ENCODE data around the gene ABCA7. TPM values are rescaled to one million over a fixed set of nuclear protein-coding genes. Genes with fewer than 3 reads are reported as not detected.

ABCA7 gene
- total and polyA plus RNA-seq, 2 of the 13 experiments (the other 11 are each of a cell fraction or from before 2014, with no cell fraction given), result 4.4 to 32.4 TPM

- TF ChIP-seq ZBTB21 (CRISPR knock-in tag; IDR thresholded peaks at IDR 0.05) (no peak), REL (CRISPR knock-in tag; conservative IDR thresholded peaks at IDR 0.05) (no peak), ZNF333 (CRISPR knock-in tag; IDR thresholded peaks at IDR 0.05; ENCODE audit: borderline replicate concordance) (no peak), ZSCAN31 (CRISPR knock-in tag; IDR thresholded peaks at IDR 0.05; ENCODE audit: low read depth) (no peak), CBX1 (IDR thresholded peaks at IDR 0.05; ENCODE audit: low read depth) (no peak), ZNF660 (CRISPR knock-in tag; IDR thresholded peaks at IDR 0.05; ENCODE audit: borderline replicate concordance, low read depth) (no peak), ZNF337 (CRISPR knock-in tag; IDR thresholded peaks at IDR 0.05; ENCODE audit: borderline replicate concordance, low read depth) (0 out of 2 replicates have a peak, but pooled peaks have one; percentile 30), TRAFD1 (CRISPR knock-in tag; IDR thresholded peaks at IDR 0.05; ENCODE audit: borderline replicate concordance) (no peak), ZNF160 (CRISPR knock-in tag; IDR thresholded peaks at IDR 0.05) (0 out of 2 replicates have a peak, but pooled peaks have one; percentile 31), ZNF558 (CRISPR knock-in tag; IDR thresholded peaks at IDR 0.05; ENCODE audit: borderline replicate concordance) (no peak), SNAPC5 (CRISPR knock-in tag; IDR thresholded peaks at IDR 0.05; ENCODE audit: borderline replicate concordance) (no peak), HOXA3 (CRISPR knock-in tag; IDR thresholded peaks at IDR 0.05) (peak; percentile 91), MIER3 (CRISPR knock-in tag; IDR thresholded peaks at IDR 0.05; ENCODE audit: borderline replicate concordance) (peak; percentile 21; the same call in 1 of the 2 replicates), CBX2 (IDR thresholded peaks at IDR 0.05; ENCODE audit: low read depth, low read length) (no peak), CBX2 (CRISPR knock-in tag; IDR thresholded peaks at IDR 0.05; ENCODE audit: low read depth) (no peak), ARID3A (IDR thresholded peaks at IDR 0.05; ENCODE audit: low read depth, low read length) (no peak)
- TF ChIP-seq, protein P1, sequence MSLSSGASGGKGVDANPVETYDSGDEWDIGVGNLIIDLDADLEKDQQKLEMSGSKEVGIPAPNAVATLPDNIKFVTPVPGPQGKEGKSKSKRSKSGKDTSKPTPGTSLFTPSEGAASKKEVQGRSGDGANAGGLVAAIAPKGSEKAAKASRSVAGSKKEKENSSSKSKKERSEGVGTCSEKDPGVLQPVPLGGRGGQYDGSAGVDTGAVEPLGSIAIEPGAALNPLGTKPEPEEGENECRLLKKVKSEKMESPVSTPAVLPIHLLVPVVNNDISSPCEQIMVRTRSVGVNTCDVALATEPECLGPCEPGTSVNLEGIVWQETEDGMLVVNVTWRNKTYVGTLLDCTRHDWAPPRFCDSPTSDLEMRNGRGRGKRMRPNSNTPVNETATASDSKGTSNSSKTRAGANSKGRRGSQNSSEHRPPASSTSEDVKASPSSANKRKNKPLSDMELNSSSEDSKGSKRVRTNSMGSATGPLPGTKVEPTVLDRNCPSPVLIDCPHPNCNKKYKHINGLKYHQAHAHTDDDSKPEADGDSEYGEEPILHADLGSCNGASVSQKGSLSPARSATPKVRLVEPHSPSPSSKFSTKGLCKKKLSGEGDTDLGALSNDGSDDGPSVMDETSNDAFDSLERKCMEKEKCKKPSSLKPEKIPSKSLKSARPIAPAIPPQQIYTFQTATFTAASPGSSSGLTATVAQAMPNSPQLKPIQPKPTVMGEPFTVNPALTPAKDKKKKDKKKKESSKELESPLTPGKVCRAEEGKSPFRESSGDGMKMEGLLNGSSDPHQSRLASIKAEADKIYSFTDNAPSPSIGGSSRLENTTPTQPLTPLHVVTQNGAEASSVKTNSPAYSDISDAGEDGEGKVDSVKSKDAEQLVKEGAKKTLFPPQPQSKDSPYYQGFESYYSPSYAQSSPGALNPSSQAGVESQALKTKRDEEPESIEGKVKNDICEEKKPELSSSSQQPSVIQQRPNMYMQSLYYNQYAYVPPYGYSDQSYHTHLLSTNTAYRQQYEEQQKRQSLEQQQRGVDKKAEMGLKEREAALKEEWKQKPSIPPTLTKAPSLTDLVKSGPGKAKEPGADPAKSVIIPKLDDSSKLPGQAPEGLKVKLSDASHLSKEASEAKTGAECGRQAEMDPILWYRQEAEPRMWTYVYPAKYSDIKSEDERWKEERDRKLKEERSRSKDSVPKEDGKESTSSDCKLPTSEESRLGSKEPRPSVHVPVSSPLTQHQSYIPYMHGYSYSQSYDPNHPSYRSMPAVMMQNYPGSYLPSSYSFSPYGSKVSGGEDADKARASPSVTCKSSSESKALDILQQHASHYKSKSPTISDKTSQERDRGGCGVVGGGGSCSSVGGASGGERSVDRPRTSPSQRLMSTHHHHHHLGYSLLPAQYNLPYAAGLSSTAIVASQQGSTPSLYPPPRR (CRISPR knock-in tag; IDR thresholded peaks at IDR 0.05; ENCODE audit: borderline replicate concordance), result peak; percentile 65; the same call in 1 of the 2 replicates
- TF ChIP-seq, protein P2, sequence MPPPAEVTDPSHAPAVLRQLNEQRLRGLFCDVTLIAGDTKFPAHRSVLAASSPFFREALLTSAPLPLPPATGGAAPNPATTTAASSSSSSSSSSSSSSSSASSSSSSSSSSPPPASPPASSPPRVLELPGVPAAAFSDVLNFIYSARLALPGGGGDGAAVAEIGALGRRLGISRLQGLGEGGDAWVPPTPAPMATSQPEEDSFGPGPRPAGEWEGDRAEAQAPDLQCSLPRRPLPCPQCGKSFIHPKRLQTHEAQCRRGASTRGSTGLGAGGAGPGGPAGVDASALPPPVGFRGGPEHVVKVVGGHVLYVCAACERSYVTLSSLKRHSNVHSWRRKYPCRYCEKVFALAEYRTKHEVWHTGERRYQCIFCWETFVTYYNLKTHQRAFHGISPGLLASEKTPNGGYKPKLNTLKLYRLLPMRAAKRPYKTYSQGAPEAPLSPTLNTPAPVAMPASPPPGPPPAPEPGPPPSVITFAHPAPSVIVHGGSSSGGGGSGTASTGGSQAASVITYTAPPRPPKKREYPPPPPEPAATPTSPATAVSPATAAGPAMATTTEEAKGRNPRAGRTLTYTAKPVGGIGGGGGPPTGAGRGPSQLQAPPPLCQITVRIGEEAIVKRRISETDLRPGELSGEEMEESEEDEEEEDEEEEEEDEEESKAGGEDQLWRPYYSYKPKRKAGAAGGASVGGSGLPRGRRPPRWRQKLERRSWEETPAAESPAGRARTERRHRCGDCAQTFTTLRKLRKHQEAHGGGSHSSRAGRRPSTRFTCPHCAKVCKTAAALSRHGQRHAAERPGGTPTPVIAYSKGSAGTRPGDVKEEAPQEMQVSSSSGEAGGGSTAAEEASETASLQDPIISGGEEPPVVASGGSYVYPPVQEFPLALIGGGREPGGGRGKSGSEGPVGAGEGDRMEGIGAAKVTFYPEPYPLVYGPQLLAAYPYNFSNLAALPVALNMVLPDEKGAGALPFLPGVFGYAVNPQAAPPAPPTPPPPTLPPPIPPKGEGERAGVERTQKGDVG (CRISPR knock-in tag; IDR thresholded peaks at IDR 0.05; ENCODE audit: borderline replicate concordance), result 0 out of 2 replicates have a peak, but pooled peaks have one; percentile 77
Measured at GRCh38 chr19:993361-993830, 46.5 kb upstream of the ABCA7 start (continued).

Measured in HepG2 (cell line).